Fibroblast of the aortic adventitia (primary cell): ENCODE measurements around the gene TSPAN19. TPM values are rescaled to one million over a fixed set of nuclear protein-coding genes. Genes with fewer than 3 reads are reported as not detected.

Source experiments
- DNase-seq: peaks from one replicate; pipeline ENCODE4 v3.0.0-alpha.2; 2010; ENCODE audit warnings: low read depth
- H3K4me3 ChIP-seq: 2 replicates; pipeline ENCODE4 v1.5.1; 2011; ENCODE audit warnings: low read depth, mild to moderate bottlenecking, control low read depth, low read length, moderate library complexity
- total RNA-seq: library from RNA; depleted of rRNA; stranded (reverse); fragments of >200 nt; gene quantifications from 2 replicates; pipeline ENCODE4 v1.2.3, GENCODE V29; 2012; ENCODE audit warnings: low replicate concordance
- TF ChIP-seq, protein P1 (sequence below): IDR thresholded peaks from 2 replicates; pipeline ENCODE4 v1.5.1; 2011; ENCODE audit warnings: mild to moderate bottlenecking, low read length, control low read depth, inconsistent platforms; ENCODE audit not compliant: insufficient read depth

The TSPAN19 gene
- total RNA-seq, 1 donor: not detected

GRCh38 chr12:85004204-85004603 lies 31.9 kb downstream of the TSPAN19 start:
- H3K4me3 ChIP-seq: no peak overlapping the region
- TF ChIP-seq, protein P1, sequence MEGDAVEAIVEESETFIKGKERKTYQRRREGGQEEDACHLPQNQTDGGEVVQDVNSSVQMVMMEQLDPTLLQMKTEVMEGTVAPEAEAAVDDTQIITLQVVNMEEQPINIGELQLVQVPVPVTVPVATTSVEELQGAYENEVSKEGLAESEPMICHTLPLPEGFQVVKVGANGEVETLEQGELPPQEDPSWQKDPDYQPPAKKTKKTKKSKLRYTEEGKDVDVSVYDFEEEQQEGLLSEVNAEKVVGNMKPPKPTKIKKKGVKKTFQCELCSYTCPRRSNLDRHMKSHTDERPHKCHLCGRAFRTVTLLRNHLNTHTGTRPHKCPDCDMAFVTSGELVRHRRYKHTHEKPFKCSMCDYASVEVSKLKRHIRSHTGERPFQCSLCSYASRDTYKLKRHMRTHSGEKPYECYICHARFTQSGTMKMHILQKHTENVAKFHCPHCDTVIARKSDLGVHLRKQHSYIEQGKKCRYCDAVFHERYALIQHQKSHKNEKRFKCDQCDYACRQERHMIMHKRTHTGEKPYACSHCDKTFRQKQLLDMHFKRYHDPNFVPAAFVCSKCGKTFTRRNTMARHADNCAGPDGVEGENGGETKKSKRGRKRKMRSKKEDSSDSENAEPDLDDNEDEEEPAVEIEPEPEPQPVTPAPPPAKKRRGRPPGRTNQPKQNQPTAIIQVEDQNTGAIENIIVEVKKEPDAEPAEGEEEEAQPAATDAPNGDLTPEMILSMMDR: no peak
- no peak for DNase-seq

DNA sequence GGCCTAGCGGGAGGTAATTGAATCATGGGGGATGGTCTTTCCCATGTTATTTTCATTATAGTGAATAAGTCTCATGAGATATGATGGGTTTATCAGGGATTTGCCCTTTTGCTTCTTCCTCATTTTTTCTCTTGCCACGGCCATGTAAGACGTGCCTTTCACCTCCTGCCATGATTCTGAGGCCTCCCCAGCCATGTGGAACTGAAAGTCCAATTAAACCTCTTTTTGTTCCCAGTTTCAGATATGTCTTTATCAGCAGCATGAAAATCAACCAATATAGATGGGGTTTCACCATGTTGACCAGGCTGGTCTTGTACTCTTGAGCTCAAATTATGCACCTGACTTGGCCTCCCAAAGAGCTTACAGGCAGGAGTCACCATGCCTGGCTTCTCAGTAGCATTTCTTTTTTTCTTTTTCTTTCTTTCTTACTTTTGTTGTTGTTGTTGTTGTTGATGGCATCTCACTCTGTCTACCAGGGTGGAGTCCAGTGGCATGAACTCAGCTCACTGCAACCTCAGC lies 33.2 kb downstream of the TSPAN19 start:
- DNase-seq: no peak
- TF ChIP-seq, protein P1: no peak
- H3K4me3 ChIP-seq: no peak overlapping the region

DNA sequence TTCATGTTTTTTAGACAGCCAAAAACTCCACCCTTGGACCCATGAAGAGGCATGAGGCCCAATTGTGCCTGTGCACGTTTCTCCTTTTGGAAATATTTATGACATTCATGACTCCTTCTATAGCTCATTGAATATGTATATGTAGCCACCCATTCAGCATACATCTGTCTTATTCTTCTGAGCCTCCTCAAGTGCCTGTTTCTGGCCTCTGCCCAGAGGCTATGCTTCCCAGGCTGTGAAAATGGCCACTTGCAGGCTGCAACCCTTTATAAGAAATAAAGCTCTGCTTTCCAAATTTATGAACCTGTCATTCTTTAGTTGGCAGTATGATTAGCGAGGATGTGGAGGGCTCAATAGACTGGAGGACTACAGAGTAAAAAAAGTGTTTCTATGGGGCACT lies 35.3 kb downstream of the TSPAN19 start:
- no peak for DNase-seq
- no peak overlapping the region for H3K4me3 ChIP-seq
- TF ChIP-seq, protein P1: no peak

DNA sequence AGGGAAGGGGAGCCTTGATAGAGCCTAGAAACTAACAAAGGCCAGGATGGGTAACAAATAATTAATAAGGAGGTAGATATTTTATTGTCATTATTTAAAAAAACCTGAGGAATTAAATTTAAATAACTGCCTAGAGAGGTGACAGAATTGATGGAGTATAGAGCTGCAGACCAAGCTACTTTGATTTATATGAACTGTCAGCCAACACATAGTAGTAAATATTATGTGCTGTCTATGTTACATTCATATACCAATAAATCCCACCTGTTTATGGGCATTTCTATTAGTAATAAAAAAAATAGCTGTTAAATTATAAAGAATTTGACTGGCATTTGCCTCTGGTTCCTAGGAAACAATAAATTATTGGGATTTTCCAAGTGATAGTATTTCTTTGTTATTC lies 37.7 kb downstream of the TSPAN19 start:
- no peak for DNase-seq
- H3K4me3 ChIP-seq: no peak overlapping the region
- TF ChIP-seq, protein P1: no peak

DNA sequence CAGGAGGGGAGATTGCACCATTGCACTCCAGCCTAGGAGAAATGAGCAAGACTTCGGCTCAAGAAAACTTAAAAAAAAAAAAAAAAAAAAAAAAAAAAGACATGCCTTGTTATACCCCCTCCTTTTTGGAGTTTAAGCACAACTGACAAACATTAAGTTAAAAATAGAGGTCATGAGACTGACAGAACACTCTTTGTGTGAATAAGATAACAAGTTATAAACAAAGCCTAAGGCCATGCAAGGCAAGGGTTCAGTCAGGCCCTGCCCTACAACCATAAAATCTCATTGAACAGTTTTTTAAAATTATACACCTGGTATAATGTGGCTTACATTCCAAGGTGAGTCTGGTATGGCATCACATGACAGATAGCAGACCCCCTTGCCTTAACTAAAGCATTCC lies 39.3 kb downstream of the TSPAN19 start:
- no peak for DNase-seq
- TF ChIP-seq, protein P1: no peak
- no peak overlapping the region for H3K4me3 ChIP-seq

DNA sequence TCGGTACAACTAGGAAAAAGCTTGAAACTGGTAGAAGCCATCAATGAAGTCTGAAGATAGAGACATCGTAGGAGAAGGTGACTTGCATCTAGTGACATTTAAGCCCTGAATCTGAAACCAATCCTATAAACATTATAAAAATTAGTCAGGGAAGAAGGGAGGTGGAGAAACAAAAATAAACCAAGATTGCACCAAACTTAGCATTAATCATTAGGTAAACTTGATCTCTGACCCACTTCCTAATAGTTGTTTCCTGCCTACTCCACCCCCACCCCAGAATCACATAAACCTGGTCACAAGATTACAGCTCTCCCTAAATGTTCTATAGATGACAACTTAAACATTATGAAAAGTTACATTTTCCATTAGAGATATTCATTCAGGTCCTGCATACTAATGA lies 40.4 kb downstream of the TSPAN19 start:
- TF ChIP-seq, protein P1: no peak
- no peak overlapping the region for H3K4me3 ChIP-seq
- no peak for DNase-seq

- TF ChIP-seq, protein P1: no peak
- no peak overlapping the region for H3K4me3 ChIP-seq
- no peak for DNase-seq
Measured at GRCh38 chr12:84994426-84994825, 41.7 kb downstream of the TSPAN19 start.
